ENCODE measurements around the gene ZFAND3.
A peak's percentile ranks its signal among the peaks of the same experiment; 100 is the strongest.
"Not testable (repeated sequence)": the region's sequence is repeated elsewhere in the genome, so short reads cannot be mapped to it uniquely, and the experiment has no call there.

ZFAND3 gene

GRCh38 chr6:38088829-38089228 is 269.3 kb downstream of the ZFAND3 start:
- no peak for DNase-seq (ENCODE audit: low read depth in 3 of 3)

- no peak for DNase-seq (ENCODE audit: low read depth in 3 of 3)
Measured at GRCh38 chr6:38091613-38092012, 272.1 kb downstream of the ZFAND3 start.

GRCh38 chr6:38092465-38092864 is 272.9 kb downstream of the ZFAND3 start:
- DNase-seq (ENCODE audit: low read depth in 3 of 3), result no peak

GRCh38 chr6:38092964-38093363 is 273.4 kb downstream of the ZFAND3 start:
- no peak for DNase-seq (ENCODE audit: low read depth in 3 of 3)

GRCh38 chr6:38095054-38095453 is 275.5 kb downstream of the ZFAND3 start:
- no peak for DNase-seq (ENCODE audit: low read depth in 3 of 3)

GRCh38 chr6:38099221-38099620 is 279.7 kb downstream of the ZFAND3 start:
- DNase-seq (ENCODE audit: low read depth in 3 of 3), result no peak

GRCh38 chr6:38100380-38100779 is 280.9 kb downstream of the ZFAND3 start:
- DNase-seq (ENCODE audit: low read depth in 3 of 3), result no peak

- no peak for DNase-seq (ENCODE audit: low read depth in 3 of 3)
Measured at GRCh38 chr6:38103921-38104320, 284.4 kb downstream of the ZFAND3 start.

- no peak for DNase-seq (ENCODE audit: low read depth in 3 of 3)
Measured at GRCh38 chr6:38105066-38105465, 285.5 kb downstream of the ZFAND3 start.

- no peak for DNase-seq (ENCODE audit: low read depth in 3 of 3)
Measured at GRCh38 chr6:38107073-38107472, 287.5 kb downstream of the ZFAND3 start.

GRCh38 chr6:38110481-38110971 is 291.0 kb downstream of the ZFAND3 start:
- DNase-seq (ENCODE audit: low read depth in 3 of 3), result no peak

- DNase-seq (ENCODE audit: low read depth in 3 of 3), result no peak
Measured at GRCh38 chr6:38112181-38112580, 292.7 kb downstream of the ZFAND3 start.

GRCh38 chr6:38113825-38114576 is 294.5 kb downstream of the ZFAND3 start:
- DNase-seq (ENCODE audit: low read depth in 3 of 3), result no peak

GRCh38 chr6:38114976-38115625 is 295.6 kb downstream of the ZFAND3 start:
- no peak for DNase-seq (ENCODE audit: low read depth in 3 of 3)

- DNase-seq (ENCODE audit: low read depth in 3 of 3), result no peak
Measured at GRCh38 chr6:38115626-38116008, 296.1 kb downstream of the ZFAND3 start.

- no peak for DNase-seq (ENCODE audit: low read depth in 3 of 3)
Measured at GRCh38 chr6:38116248-38116647, 296.7 kb downstream of the ZFAND3 start.

GRCh38 chr6:38117281-38117680 is 297.8 kb downstream of the ZFAND3 start:
- no peak for DNase-seq (ENCODE audit: low read depth in 3 of 3)

- DNase-seq (ENCODE audit: low read depth in 3 of 3), result no peak
Measured at GRCh38 chr6:38118791-38119365, 299.4 kb downstream of the ZFAND3 start.

- no peak for DNase-seq (ENCODE audit: low read depth in 3 of 3)
Measured at GRCh38 chr6:38119516-38119915, 300.0 kb downstream of the ZFAND3 start.

GRCh38 chr6:38124224-38124926 is 304.8 kb downstream of the ZFAND3 start:
- not testable (repeated sequence) for DNase-seq (ENCODE audit: low read depth in 3 of 3)

GRCh38 chr6:38127284-38127683 is 307.8 kb downstream of the ZFAND3 start:
- DNase-seq (ENCODE audit: low read depth in 3 of 3), result no peak

- peak in 2 of 3 donors; percentile 3 to 11 for DNase-seq (ENCODE audit: low read depth in 3 of 3)
Measured at GRCh38 chr6:38131527-38131965, 312.0 kb downstream of the ZFAND3 start.
